Measurements from ENCODE around the gene PRCP.

- TF ChIP-seq CTCF (conservative IDR thresholded peaks at IDR 0.05): no peak
- TF ChIP-seq ZFX (IDR thresholded peaks at IDR 0.05): no peak
Observed at GRCh38 chr11:82794490-82794889, 105.7 kb downstream of the PRCP start.
